ENCODE results near the gene ITPA. TPM values are rescaled to one million over a fixed set of nuclear protein-coding genes. Genes with fewer than 3 reads are reported as not detected.
A peak's percentile ranks its signal among the peaks of the same experiment; 100 is the strongest.

ITPA gene
- total RNA-seq, 1 experiment from 2014 or later: 80.9 TPM

GRCh38 chr20:3244613-3245012 is 35.3 kb downstream of the ITPA start:
- DNase-seq (ENCODE audit: low read depth): no peak

GRCh38 chr20:3245156-3245555 is 35.9 kb downstream of the ITPA start:
- no peak for DNase-seq (ENCODE audit: low read depth)

- no peak for DNase-seq (ENCODE audit: low read depth)
Observed at GRCh38 chr20:3245711-3246110, 36.4 kb downstream of the ITPA start.

GRCh38 chr20:3246682-3247081 is 37.4 kb downstream of the ITPA start:
- no peak for DNase-seq (ENCODE audit: low read depth)

- no peak for DNase-seq (ENCODE audit: low read depth)
Observed at GRCh38 chr20:3247638-3248037, 38.3 kb downstream of the ITPA start.

GRCh38 chr20:3248167-3248992 is 39.1 kb downstream of the ITPA start:
- no peak for DNase-seq (ENCODE audit: low read depth)

GRCh38 chr20:3248993-3249347 is 39.7 kb downstream of the ITPA start:
- no peak for DNase-seq (ENCODE audit: low read depth)

GRCh38 chr20:3250091-3250504 is 40.8 kb downstream of the ITPA start:
- DNase-seq (ENCODE audit: low read depth): no peak

GRCh38 chr20:3251806-3252205 is 42.5 kb downstream of the ITPA start:
- peak; percentile 26 for DNase-seq (ENCODE audit: low read depth)

GRCh38 chr20:3255728-3256127 is 46.4 kb downstream of the ITPA start:
- DNase-seq (ENCODE audit: low read depth): no peak

GRCh38 chr20:3258429-3258828 is 49.1 kb downstream of the ITPA start:
- DNase-seq (ENCODE audit: low read depth): no peak

- peak; percentile 17 for DNase-seq (ENCODE audit: low read depth)
Observed at GRCh38 chr20:3262566-3262965, 53.3 kb downstream of the ITPA start.

- DNase-seq (ENCODE audit: low read depth): no peak
Observed at GRCh38 chr20:3270051-3270450, 60.8 kb downstream of the ITPA start.

GRCh38 chr20:3273371-3273770 is 64.1 kb downstream of the ITPA start:
- DNase-seq (ENCODE audit: low read depth): no peak

Other genes with a start within 250 kb of the ITPA start
- gene GNRH2, start 165.9 kb upstream of the ITPA start, total RNA-seq (2014; rRNA removed; shearing (Covaris generic)): not detected in 2 replicates
- 82.8 and 98.3 TPM in 2 replicates for gene MRPS26, start 163.4 kb upstream of the ITPA start, total RNA-seq (2014; rRNA removed; shearing (Covaris generic))
- gene OXT, start 137.9 kb upstream of the ITPA start, total RNA-seq (2014; rRNA removed; shearing (Covaris generic)): not detected in 2 replicates
- not detected in 2 replicates for gene AVP, start 124.8 kb upstream of the ITPA start, total RNA-seq (2014; rRNA removed; shearing (Covaris generic))
- 28.9 and 29.1 TPM in 2 replicates for gene FASTKD5, start 49.6 kb upstream of the ITPA start, total RNA-seq (2014; rRNA removed; shearing (Covaris generic))
- gene UBOX5, start 49.6 kb upstream of the ITPA start, total RNA-seq (2014; rRNA removed; shearing (Covaris generic)): 5.0 and 7.5 TPM in 2 replicates
- gene LZTS3, start 35.9 kb upstream of the ITPA start, total RNA-seq (2014; rRNA removed; shearing (Covaris generic)): 3.0 and 8.2 TPM in 2 replicates
- gene DDRGK1, start 4.8 kb upstream of the ITPA start, total RNA-seq (2014; rRNA removed; shearing (Covaris generic)): 58.3 and 79.5 TPM in 2 replicates
- 0.54 and 1.2 TPM in 2 replicates for gene SLC4A11, start 29.7 kb downstream of the ITPA start, total RNA-seq (2014; rRNA removed; shearing (Covaris generic))
- 3.0 and 7.6 TPM in 2 replicates for gene DNAAF9, start 198.2 kb downstream of the ITPA start, total RNA-seq (2014; rRNA removed; shearing (Covaris generic))

Data from M059J (cell line).